NCI-H2196 (cell line): Measurements from ENCODE around the gene CUL9.

Source experiments
- DNase-seq: peaks from one replicate; lab custom pipeline; 2025; ENCODE audit not compliant: unreplicated experiment; lab: John Stamatoyannopoulos, UW

CUL9 gene

GRCh38 chr6:43226192-43226851 is 44.3 kb downstream of the CUL9 start:
- no peak for DNase-seq

- DNase-seq: peak; percentile 85
These were observed 47.2 kb downstream of the CUL9 start, which contains the start of gene DNPH1 for GRCh38 chr6:43228951-43229802. Gene DNPH1 (minus strand): TSS chr6:43229481. CDS start chr6:43229456, 25 bp downstream.

GRCh38 chr6:43229803-43230620 is 48.0 kb downstream of the CUL9 start:
- DNase-seq: no peak

DNA sequence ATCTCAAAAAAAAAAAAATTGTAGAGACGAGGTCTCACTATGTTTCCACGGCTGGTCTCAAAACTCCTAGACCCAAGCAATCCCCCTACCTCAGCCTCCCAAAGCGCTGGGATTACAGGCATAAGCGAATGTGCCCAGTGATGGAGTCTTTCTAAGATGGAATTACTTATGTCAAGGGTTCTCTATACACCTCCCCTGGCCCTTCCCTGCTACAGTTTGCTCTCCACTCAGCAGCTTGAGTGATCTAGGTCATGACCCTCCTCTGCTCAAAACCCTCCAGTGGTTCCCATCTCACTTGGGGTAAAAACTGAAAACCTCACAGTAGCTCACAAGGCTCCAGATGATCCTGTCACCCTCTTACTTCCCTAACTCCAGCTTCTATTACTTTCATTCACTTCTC is 49.1 kb downstream of the CUL9 start:
- no peak for DNase-seq

DNA sequence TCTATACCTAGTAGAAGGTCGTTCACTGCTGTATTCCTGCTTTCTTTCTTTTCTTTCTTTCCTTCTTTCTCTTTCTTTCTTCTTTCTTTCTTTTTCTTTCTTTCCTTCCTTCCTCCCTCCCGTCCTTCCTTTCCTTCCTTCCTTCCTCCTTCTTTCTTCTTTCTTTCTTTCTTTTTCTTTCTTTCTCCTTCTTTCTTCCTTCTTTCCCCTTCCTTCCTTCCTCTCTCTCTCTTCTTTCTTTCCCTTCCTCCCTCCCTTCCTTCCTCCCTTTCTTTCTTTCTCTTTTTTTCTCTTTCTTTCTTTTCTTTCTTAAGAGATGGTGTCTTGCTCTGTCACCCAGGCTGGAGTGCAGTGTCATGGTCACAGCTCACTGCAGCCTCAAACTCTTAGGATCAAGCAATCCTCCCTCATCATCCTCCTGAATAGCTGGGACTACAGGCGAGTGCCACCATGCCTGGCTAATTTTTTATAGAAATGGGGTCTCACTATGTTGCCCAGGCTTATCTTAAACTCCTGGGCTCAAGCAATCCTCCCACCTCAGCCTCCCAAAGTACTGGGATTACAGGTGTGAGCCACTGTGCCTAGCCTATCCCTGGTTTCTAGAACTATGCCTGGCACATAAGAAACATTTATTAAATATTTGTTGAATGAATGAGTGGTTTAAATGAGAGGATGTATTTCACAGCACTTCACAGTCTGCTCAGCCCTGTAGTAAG is 49.9 kb downstream of the CUL9 start:
- no peak for DNase-seq

DNA sequence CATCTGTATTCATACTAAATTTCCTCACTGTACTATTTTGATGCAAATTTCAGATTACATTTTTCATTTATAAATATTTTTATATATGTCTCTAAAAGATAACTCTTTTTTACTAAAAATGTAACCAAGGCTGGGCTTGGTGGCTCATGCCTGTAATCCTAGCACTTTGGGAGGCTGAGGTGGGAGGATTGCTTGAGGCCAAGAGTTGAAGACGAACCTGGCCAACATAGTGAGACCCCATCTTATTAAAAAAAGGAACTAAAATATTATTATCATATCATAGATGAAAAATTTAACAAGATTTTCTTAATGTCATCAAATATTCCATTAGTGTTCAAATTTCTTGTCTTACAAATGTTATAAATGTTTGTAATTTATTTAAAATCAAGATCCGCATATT is 53.8 kb downstream of the CUL9 start:
- DNase-seq: no peak

- DNase-seq: no peak
These were observed 57.1 kb downstream of the CUL9 start for GRCh38 chr6:43239054-43239453.

- DNase-seq: no peak
These were observed 59.0 kb downstream of the CUL9 start for GRCh38 chr6:43240950-43241349.

GRCh38 chr6:43241446-43241845 is 59.5 kb downstream of the CUL9 start:
- no peak for DNase-seq

DNA sequence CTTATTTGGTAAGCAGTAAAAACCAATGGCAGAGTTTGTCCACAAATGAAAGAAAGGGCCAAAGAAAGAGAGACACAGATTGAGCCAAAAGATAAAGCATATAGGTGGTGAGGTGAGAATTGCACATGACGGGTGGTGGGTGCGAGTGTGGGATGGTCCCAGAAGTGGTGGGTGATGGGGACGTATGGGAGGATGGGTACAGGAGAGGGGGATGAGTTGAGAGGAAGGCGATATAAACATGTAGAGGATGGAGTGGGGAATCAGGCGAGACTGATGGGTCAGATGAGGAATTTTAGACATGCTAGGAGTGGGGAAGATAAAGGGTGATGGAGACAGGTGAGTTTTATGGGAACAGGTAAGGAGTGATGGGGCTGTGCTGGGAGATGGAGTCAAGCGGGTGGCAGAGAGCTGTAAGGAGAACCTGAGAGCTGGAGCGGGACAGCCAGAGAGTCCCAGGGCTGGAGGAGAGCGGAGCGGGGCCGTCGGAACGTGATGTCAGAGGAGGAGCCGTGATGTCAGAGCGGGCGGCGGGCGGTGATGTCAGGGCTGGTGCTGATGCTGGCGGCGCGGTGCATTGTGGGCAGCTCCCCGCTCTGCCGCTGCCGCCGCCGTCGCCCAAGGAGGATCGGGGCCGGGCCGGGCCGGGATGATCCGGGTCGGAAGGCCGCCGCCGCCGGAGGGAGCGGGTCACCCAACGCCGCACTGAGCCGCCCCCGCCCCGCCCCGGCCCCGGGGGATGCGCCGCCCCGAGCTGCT is 61.1 kb downstream of the CUL9 start, which contains the start of gene TTBK1:
Gene TTBK1 (plus strand): TSS at position 574 of the 756 bp plus-strand sequence. CDS start 3,180 bp downstream, outside the sequence.
- no peak for DNase-seq

- no peak for DNase-seq
These were observed 61.8 kb downstream of the CUL9 start for GRCh38 chr6:43243664-43244321.

DNA sequence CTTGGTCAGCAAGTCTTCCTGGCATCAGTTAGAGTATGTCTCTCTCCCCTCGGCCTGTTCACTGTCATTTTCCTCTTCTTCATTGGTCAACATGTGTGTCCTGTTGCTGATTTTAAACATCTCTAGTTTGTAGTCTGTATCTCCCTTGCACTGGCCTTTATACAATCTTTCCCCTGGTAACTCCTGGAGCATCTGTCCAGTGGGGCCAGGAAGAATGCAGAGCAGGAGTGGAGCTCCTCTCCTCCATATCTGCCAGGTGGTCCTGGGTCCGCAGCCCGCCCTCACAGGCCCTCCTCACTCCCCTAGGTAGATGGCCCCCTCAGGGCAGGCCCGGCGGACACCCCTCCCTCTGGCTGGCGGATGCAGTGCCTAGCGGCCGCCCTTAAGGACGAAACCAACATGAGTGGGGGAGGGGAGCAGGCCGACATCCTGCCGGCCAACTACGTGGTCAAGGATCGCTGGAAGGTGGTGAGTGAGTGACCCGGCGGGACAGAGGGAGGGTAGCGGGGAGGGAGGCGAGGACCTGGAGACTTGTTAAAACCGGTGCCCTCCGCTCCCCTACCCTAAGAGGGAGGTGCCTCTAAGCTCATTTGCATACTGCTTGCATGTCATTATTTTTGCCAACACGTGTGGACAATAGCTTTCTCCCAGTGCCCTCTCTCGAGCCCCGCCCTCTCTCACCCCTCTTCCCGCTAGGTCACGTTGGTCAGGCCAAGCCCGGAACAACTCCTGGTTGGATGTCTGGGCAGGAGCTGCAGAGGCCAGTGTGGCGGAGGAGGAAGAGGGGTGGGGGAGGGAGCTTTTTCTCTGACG is 64.5 kb downstream of the CUL9 start:
- peak; percentile 96 for DNase-seq

GRCh38 chr6:43247114-43247999 is 65.4 kb downstream of the CUL9 start:
- DNase-seq: peak; percentile 95

DNA sequence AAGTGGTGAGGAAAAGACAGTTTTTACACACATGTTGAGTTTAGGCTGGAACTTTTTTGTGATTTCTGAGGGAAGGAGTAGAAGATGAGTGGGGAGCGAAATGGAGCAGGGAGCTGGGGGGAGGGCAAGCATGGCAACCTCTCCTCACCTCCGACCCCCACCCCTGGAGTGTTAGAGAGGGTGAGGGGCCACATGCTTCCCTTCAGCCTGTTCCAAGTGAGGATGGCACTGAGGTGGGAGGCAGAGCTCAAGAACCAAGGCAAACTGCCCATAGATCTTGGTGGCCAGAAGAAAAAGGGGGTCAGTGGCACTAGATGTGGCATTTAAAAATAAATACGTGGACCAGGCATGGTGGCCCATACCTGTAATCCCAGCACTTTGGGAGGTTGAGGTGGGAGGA is 66.1 kb downstream of the CUL9 start:
- DNase-seq: no peak

- no peak for DNase-seq
These were observed 66.8 kb downstream of the CUL9 start for GRCh38 chr6:43248791-43249190.

- no peak for DNase-seq
These were observed 69.0 kb downstream of the CUL9 start for GRCh38 chr6:43250992-43251373.

DNA sequence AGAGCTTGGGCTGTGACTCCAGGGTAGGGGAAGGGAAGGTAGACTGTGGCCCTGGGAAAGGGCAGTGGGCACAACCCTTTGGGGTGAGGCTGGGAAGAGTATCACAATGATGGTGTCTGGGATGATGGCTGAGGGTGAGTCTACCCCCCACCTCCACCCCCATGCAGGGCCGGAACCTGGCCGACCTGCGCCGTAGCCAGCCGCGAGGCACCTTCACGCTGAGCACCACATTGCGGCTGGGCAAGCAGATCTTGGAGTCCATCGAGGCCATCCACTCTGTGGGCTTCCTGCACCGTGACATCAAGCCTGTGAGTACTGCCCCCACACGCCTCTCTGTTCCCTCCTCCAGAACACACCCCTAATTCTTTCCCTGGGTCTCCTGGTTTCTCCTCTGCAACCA is 71.4 kb downstream of the CUL9 start:
- no peak for DNase-seq
